NCI-H345 treated with DMSO at 0.1 percent for 48 hours (cell line): Measurements from ENCODE around the gene NOC3L.
"Not testable (repeated sequence)": the region's sequence is repeated elsewhere in the genome, so short reads cannot be mapped to it uniquely, and the experiment has no call there.

Source experiments
- DNase-seq: peaks from one replicate; lab custom pipeline; 2025; ENCODE audit not compliant: unreplicated experiment; lab: John Stamatoyannopoulos, UW

NOC3L gene, protein sequence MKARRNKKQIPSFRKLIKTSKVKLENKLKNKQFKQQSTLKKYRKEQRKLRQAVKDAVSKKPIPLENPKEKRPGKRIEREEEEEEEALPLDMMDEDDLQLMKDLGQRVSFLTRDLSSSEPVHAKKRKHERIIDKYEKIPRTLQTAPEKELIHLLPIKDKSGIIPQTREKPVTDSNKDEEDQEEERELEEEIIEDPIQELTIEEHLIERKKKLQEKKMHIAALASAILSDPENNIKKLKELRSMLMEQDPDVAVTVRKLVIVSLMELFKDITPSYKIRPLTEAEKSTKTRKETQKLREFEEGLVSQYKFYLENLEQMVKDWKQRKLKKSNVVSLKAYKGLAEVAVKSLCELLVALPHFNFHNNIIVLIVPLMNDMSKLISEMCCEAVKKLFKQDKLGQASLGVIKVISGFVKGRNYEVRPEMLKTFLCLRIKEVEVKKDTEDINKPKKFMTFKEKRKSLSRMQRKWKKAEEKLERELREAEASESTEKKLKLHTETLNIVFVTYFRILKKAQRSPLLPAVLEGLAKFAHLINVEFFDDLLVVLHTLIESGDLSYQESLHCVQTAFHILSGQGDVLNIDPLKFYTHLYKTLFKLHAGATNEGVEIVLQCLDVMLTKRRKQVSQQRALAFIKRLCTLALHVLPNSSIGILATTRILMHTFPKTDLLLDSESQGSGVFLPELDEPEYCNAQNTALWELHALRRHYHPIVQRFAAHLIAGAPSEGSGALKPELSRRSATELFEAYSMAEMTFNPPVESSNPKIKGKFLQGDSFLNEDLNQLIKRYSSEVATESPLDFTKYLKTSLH

DNA sequence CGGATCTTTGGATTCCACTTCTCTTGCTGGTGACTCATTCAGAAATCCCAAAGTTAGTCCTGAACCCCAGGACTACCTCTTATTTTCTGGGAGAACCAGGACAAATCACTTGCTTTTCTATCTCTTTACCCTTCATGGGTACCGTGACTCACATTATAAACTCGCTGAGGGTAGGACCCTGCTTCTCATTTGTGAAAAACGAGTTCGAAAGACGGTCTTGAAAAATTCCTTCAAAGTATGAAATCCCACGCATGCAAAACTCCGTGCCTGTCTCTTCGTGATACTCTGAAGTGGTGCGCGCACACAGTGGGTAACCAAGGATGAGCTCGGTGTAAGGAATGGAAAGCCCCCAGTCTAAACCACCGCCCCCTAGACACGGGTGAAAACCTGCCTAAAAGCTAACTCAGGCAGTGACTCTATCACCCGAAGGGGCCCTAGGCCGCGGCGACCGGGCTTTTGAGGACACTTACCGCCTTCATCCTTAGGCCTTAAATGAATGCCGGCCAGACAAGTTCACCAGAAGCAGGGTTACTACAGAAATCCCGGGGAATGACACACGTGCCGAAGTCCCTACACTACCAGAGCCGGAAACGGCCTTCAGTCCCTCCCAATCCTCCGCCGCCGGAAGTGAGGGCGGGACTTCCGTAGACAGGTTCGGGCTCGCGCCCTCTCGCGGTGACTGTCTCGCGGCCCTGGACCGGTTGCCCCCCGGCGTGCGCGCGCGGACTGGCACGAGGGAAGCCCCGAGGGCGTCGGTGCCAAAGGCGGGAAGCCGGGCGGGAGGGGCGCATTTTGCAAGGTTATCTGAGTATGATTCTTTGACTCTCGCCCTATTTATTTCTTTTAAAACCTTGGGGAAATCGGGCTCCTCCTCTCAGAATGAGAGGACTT, at the start of gene NOC3L:
NOC3L (minus strand) TSS at position 580 of the 891 bp plus-strand sequence; CDS start at position 479, 101 bp downstream.
- DNase-seq, result peak; percentile 41

DNA sequence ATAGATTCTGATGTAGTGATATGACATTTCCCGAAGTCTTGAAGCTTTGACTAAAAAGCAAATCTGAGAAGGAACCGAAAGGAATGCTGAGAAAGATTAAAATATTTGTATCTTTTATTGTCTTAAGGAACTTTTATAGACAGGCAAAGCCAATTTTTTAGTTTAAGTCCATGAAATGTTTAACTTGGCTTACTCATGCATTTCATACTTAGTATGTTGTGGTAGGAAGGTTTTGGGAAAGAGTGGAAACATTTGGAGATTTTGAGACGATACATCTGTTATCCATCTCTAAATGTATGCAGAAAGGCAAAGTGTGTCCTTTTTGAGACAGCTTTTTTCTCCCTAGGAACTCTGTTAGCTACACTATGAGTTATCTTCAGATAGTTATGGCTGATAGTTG, 49.7 kb upstream of the NOC3L start:
- DNase-seq, result no peak

DNA sequence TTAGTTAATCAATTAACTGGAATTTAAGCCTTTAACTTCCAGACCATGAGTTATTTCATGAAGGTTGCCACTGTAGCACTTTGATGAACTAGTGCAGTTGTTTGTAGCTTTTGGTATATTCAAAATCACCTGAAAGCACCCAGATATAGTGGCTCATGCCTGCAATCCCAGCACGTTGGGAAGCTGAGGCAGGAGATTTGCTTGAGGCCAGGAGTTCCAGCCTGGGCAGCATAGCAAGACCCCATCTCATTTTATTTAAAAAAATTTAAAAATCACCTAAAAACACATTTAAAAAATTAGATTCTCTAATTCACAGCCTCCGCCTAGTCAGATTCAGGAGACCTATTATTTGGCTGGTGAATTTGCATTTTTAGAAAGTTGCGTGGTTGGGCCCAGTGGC, 48.6 kb upstream of the NOC3L start:
- no peak for DNase-seq

DNA sequence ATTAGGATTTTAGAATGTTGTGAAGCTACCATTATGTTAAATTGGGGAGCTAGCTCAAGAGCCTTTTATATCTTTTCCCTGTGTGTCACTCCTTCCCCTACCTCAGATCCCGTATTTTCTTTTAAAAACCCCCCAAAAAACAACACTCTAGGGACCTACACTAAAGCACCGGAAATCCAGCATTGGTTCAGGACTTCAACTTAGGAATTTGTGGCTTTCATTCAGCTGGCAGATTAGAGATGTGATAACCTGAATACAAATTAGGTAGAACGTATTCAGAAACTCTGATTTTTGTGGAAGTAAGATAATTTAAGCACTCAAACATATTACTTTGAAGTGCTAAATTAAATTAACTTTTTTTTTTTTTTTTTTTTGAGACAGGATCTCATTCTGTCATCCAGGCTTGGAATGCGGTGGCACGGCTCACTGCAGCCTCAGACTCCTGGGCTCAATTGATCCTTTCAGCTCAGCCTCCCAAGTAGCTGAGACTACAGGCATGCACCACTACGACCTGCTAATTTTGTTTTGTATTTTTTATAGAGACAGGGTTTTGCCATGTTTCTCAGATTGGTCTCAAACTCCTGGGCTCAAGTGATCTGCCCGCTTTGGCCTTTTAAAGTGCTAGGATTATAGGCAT, 46.4 kb upstream of the NOC3L start:
- no peak for DNase-seq

DNA sequence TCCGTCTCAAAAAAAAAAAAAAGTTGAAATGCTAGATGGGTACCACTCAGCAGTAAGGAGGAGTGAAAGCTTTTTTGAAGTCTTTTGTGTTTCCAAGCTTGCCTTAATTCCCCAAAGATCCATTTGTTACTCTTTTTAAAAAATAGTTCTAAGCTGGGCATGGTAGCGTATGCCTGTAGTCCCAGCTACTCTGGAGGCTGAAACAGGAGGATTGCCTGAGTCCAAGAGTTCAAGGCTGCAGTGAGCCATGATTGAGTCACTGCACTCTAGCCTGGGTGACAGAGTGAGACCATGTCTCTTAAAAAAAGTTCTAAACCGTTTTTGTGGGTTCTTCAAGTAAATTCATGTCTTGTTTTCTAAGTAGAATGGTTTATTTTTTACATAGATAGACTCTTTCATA, 44.9 kb upstream of the NOC3L start:
- DNase-seq, result no peak

DNA sequence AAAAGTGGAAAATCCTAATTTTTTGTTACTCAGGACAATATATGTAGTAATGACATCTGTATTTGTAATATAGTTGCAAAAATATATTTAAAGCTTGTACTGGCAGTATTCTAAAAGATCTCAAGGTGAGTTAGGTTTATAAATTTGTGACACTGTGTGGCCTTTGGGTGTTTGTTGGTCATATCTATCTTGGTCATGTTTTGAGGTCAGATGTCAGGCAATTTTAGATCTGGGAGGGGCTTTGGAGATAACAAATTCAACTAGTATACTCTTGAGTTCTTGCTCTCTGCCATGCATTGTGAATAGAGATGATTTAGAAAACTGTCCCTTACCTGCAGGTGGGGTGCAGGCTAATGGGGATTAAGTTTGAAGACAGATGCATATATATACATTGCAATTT, 42.7 kb upstream of the NOC3L start:
- DNase-seq, result no peak

DNA sequence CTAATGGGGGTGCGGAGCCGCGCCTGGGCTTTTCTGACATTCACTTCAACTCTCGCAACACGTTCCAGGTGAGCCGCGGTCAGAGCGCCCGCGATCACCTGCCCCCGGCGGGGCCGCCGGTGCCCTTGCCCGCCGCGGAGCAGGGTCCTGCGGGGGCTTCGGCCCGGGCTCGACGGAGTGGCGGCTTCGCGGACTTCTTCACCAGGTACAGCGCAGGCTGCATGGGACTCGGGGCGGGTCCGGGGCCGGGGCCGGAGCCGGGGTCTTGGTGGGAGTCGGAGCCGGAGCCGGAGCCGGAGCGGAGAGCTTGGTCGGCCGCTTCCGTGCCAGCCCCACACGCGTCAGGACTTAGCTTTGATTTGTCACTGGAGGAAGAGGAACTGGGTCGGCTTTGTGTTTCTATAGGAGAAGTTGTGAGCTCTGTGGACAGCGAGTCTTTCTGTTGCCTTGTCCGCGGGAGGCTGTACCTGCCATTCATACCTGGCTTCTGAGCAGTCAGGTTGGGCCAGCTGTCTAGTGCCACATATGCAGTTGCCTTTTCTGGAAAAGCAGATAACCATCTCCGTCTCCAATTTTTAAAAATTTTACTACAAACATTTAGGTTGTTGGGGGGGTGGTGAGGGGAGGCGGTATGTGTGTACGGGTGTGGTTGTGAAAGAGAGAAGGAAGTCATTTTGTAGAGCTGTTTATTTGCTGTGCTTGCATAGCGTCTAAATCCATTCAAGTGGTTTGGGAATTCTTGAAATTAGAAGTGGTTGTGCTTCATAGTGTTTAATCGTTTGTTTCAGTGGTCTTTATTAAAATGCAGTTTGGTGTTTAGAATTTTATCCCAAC, 40.9 kb upstream of the NOC3L start:
- peak; percentile 13 for DNase-seq

DNA sequence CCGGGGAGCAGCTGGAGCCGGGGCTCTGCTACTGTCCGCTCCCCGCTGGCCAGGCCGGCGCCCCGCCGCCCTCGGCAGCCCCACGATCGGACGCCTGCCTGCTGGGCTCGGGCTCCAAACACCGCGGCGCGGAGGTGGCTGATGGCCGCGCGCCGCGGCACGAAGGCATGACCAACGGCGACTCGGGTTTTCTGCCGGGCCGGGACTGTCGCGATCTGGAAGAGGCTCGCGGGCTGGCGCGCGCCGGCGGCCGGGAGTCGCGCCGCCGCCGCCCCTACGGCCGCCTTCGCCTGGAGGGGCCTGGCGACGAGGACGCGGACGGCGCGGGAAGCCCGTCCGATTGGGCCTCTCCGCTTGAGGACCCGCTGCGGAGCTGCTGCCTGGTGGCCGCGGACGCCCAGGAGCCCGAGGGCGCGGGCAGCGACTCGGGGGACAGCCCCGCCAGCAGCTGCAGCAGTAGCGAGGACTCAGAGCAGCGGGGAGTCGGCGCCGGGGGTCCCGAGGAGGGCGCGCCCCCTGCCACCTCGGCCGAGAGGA, 40.2 kb upstream of the NOC3L start:
- no peak for DNase-seq

DNA sequence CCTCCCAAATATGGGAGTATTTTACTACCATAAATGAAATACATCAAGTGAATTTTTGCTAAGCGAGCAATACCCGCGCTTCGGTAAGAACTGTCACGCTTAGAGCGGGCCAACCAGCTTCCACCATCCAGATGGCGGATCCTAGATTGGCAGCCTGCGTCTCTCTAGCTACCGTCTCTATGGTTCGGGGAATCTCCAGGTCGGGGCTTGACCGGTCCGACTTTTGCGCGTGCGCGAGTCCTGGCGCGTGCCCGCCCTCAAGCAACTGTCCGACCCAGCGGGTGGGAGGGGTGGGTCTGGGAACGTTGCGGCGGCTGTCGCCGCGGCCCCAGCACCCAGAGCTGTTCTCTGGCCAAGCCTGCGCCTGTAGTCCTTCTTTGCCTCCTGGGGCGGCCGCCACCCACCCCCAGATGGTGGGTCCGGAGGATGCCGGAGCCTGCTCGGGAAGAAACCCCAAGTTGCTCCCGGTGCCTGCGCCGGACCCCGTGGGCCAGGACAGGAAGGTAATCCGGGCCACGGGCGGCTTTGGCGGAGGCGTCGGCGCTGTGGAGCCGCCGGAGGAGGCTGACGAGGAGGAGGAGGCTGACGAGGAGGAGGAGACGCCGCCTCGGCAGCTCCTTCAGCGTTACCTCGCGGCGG, 39.6 kb upstream of the NOC3L start, which contains the start of gene TBC1D12:
TBC1D12 (plus strand) TSS at position 338 of the 639 bp plus-strand sequence; CDS start at position 411, 73 bp downstream.
- DNase-seq, result peak; percentile 85

DNA sequence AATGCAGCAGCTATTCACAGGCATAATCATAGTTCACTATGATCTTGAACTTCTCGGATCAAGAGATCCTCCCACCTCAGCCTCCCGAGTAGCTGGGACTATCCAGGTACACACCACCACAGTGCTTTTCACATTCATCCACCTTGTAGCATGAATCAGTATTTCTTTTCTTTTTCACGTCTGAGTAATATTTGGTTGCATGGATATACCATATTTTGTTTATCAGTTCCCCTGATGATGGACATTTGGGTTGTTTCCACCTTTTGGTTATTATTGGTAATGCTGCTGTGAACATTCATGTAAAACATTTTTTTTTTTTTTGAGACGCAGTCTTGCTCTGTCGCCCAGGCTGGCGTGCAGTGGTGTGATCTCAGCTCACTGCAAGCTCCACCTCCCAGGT, 36.0 kb upstream of the NOC3L start:
- no peak for DNase-seq

DNA sequence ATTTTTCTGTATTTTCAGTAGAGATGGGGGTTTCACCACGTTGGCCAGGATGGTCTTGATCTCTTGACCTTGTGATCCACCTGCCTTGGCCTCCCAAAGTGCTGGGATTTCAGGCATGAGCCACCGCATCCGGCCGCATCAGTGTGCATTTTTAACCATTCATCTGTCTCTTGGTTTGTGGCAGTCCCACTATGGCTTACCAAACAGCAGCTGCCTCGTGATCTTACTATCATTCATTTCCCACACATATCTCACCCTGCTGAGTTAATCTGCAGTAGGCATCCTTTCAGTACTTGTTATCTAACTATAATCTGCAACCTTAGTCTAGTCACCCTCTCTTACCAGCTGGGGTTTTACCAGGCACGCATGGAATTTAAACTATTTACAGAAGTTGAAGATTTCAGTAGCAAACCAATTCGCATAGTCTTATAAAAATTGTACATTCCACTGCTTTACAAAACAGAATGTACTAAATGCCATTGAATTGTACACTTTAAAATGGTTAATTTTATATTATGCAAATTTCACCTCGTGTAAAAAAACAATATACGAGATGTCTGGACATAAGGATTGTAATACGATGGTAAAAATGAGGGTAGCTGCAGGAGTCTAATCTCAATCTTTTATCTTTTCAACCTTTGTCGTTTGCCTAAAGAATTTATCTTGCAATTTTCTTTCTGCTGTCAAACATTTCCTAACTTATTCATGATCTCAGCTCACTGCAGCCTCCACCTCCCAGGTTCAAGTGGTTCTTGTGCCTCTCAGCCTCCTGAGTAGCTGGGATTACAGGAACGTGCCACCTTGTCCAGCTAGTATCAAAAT, 35.0 kb upstream of the NOC3L start:
- DNase-seq, result no peak

DNA sequence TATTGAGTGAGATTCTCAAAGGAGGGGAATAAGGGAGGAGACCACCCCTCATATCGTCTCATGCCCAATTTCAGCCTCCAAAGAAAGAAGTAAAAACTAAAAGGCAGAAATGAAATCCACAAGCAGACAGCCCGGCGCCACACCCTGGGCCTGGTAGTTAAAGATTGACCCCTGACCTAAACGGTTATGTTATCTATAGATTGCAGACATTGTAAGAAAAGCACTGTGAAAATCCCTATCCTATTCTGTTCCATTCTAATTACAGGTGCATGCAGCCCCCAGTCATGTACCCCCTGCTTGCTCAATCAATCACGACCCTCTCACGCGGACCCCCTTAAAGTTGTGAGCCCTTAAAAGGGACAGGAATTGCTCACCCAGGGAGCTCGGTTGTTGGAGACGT, 29.4 kb upstream of the NOC3L start:
- DNase-seq, result not testable (repeated sequence)

DNA sequence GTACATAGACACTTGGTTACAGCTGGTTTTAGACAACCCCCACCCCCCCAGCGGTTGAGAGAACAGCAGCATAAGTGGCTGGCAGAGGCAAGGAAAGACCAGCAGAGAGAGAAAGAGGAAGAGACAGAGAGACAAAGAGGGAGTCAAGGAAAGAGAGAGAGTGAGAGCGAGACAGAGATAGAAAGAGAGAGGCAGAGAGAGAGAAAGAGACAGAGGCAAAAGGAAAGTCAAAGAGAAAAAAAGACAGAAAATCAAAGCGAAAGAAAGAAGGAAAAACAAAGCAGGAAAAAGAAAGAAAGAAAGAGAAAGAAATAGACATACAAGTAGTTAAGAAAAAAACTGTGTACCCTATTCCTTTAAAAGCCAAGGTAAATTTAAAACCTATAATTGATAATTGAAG, 23.0 kb upstream of the NOC3L start:
- not testable (repeated sequence) for DNase-seq

DNA sequence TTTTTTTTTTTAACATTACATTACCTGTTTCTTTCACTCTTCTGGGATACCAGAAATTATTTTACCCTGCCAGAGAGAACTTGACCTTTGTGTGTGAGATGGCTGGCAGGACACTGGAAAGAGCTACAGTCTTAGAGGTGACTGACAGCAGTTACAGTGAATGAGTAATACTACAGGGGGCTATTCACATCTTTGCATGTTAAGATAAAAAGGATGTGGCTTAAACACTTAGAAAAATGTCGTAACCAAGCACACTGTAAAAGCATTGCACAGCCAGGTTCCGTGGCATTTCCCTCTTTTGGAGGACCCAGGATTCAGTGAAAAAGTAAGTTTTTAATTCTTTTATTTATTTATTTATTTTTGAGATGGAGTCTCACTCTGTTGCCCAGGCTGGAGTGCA, 20.8 kb upstream of the NOC3L start:
- DNase-seq, result no peak

DNA sequence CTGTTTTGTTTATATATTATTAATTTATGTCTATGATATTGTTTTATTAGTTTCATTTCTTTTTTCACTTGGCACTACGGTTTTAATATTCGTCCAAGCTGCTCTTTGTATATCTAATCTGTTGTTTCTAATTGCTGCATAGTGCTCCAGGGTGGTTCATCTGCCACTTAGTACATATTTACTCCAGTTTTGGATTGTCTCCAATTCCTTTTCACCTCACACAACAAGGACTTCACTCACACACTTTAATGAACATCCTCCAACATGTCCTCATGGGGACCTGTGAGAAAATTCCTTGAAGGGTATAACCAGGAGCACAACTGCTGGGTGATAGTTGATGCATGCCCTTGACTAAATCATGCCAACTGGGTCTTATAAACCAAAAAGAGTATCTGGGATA, 14.1 kb upstream of the NOC3L start:
- no peak for DNase-seq

DNA sequence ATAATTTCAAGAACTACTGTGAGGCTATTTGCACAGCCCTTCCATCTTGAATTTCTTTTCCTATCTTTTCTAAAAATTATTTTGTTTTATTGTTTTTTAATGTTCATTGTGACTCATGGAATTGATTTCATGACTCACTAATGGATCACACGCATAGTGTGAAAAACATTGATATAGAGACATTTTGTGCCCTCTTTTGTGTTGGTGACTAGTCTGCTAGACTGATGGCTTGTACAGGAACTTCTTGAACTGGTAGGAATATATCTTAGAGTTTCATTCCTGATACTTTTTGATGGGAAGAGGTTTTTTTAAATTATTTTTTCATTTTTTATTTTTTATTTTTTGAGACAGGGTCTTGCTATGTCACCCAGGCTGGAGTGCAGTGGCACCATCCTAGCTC, 12.6 kb upstream of the NOC3L start:
- DNase-seq, result no peak

DNA sequence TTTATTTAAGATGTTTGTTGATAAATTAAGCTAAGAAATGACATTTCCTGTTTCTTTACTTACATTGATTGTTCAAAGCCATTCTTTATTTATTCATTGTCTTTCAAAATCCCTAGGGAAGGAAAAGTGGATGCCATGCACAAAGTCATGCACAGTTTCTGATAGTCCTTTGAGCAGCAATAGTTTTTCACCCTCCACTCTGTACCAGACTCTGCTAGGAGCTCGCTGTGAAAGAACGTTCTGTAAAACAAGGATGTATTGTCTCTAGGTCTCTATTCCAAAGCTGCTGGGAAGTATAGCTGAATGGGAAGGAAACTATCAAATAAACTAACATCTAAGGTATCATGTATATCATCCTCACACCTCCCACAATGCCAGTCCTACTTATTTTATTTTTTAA, 7.8 kb upstream of the NOC3L start:
- DNase-seq, result no peak

DNA sequence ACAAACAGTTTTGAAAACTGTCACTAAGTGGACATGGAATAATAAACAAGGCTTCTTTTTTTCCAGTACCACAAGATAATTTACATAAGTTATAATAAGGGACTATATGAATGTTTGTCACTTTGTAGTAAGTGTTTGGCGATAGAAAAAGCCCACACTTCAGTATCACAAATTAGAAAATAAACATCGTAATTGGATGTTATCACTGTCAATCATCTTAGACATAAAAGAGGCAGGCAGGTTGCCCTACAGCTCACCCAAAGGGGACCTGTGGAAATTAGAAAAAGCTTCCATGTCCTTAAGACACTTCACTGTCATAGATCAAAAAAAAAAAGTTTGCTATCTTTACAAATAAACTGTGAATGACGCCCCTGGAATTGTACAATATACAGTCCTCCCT, 3.6 kb upstream of the NOC3L start:
- DNase-seq, result no peak
